GM19035 (cell line): Measurements from ENCODE around the gene PRX.

Experiments
- ATAC-seq: cut with Tn5 transposase; IDR thresholded peaks from one replicate; pipeline ENCODE4 v1.9.1; 2021; ENCODE audit not compliant: unreplicated experiment

Gene PRX

DNA sequence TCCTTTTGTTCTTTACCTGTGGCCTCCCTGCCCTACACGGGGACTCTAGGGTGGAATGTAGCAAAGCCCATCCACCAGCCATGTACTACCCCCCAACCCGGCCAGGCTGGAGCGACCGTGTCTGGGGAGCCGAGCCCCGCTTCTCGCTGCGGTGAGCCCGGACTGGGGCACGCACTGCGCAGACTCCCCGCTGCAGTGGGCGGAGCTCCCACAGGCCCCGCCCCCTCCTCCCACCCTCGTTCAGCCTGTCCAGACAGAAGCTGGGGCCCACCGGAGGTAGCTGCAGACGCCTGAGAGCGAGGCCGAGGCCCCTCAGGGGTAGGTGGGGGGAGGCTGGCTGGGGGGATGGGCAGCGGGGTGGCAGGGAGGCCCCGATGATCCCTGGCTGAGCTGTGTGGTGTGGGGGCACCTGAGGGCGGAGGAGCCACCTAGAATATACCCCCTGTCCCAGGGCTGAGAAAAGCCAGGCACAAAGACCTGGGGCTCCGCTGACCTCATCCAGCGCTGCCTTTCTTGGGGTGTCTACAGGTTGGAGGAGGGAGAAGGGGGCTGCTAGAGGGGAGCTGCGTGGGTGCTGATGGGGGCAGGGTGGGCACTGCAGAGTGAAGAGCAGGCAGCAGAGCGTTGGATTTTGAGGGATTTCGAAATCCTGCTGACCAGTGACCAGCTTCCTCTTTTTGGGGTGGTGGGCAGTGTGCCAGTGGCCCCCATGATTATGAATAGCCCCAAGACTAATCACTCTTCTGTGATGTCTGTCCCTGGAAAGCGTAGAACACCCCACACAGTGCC is 47.4 kb downstream of the PRX start:
- peak; percentile 52 for ATAC-seq

DNA sequence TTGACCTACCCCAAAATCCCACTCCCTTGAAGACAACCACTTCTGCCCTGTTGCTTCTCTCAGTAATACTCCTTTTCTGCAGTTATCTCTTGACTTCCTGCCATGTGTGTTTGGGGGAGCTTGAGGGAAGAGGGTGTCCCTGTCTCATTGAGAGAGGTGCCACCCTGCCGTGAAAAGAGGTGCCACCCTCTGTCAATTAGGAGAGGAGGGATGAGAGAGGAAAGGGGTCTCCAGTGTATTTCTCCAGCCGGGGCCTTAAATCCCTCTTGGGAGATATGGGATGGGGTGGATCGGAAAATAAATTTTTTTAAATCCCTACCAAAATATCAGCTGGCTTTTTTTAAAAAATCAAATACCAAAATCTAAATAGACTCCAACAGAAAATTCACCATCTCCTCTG is 48.2 kb downstream of the PRX start:
- no peak for ATAC-seq

DNA sequence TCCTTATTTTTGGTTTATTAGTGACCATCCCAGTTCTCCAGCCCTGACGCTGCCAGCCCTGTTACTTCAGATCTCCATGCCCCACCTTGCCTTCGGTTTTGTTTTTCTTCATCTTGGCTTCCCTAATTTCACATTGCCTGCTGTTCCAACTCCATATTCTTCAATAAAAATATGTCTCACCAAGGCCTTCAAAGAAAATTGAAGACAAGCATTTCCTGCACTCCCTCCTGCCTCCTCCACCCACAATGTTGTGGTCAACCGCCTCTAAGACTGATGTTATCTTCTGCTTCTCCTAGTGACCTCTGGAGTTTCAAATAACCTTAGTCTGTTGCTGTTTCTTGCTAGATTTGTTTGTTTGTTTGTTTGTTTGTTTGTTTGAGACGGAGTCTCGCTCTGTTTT is 50.1 kb downstream of the PRX start:
- no peak for ATAC-seq

DNA sequence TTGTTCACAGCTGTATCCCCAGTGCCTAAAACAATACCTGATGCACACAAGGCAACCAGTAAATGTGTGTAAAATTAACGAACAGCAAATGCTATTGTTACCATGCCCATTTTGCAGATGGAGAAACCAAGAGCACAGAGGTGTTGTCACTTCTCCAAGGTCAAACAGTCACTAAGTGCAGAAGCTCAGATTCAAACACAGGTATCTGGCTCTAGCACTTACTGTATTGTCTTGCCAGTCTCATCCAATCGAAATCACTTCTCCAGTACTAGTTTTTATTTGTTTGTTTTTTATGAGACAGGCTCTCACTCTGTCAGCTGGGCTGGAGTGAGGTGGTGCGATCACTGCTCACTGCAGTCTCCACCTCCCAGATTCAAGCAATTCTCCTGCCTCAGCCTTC is 51.0 kb downstream of the PRX start:
- ATAC-seq = no peak

DNA sequence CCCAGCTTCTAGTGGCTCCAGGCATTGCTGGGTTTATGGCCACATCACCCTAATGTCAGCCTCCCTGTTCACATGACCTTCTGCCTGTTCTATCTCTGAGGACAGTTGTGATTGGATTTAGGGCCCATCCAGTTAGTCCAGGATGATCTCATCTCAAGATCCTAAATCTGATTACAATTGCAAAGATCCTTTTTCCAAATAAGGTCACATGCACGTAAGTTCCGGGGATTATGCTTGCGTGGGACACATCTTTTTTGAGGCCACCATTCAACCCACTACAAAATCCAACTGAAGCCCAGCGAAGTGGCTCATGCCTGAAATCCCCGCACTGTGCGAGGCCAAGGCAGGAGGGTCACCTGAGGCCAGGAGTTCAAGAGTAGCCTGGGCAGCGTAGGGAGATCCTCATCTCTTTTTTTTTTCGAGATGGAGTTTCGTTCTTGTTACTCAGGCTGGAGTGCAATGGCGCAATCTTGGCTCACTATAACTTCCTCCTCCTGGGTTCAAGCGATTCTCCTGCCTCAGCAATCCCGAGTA is 52.4 kb downstream of the PRX start:
- no peak for ATAC-seq

DNA sequence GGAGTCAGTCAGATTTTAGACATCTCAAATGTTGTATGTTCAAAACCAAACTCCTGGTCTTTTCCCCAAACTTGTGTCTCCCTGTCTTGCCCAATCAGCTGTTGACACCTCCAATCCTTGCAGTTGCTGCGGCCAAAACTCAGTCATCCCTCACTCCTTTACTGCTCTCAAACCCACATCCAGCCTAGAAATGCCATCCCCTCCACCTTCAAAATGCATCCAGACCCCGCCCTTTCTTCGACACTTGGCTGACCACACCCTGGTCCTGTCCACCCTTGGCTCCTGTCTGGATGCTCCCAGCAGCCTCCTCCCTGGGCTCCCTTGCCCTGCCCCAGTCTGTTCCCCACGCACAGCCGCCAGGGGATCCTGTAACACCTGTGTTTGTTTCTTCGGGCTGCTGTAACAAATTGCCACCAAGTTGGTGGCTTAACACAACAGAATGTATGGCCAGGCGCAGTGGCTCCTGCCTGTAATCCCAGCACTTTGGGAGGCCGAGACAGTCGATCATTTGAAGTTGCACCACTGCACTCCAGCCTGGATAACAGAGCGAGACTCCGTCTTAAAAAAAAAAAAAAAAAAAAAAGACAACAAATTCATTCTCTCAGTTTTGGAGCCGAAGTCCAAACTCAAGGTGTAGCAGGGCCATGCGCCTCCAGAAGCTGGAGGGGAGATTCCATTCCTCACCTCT is 53.0 kb downstream of the PRX start:
- no peak for ATAC-seq

DNA sequence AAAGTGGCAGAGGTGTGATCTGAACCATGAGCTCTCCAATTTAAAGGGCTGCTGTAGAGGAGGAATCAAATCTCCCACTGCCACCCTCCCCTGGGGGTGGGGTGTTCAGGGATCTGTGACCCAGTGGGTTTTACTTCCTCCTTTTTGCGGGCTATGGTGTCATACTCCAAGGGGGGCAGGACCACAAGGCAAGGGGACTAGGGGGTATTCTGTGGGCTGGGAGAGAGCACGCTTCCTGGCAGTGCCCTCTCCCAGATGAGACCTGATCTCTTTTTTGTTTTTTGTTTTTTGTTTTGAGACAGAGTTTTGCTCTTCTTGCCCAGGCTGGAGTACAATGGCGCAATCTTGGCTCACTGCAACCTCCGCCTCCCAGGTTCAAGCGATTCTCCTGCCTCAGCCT is 54.4 kb downstream of the PRX start:
- ATAC-seq = no peak

DNA sequence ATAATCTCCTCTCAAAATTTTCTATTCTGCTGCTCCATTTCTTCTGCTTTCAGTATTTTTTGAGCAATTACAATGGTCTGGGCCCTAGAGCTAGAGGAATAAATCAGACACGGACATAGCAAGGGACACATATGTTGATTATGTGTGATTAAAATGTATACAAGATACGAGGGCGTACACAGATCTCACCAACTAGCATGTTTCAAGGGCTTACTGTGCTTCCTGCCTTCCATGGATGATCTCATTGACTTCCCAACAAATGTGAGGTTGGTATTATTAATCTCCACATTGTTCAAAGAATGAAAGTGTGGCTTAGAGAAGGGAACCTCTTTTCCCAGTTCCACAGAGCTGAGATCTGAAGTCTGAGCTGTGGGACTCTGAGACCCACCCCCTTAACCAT is 55.5 kb downstream of the PRX start:
- ATAC-seq = no peak

DNA sequence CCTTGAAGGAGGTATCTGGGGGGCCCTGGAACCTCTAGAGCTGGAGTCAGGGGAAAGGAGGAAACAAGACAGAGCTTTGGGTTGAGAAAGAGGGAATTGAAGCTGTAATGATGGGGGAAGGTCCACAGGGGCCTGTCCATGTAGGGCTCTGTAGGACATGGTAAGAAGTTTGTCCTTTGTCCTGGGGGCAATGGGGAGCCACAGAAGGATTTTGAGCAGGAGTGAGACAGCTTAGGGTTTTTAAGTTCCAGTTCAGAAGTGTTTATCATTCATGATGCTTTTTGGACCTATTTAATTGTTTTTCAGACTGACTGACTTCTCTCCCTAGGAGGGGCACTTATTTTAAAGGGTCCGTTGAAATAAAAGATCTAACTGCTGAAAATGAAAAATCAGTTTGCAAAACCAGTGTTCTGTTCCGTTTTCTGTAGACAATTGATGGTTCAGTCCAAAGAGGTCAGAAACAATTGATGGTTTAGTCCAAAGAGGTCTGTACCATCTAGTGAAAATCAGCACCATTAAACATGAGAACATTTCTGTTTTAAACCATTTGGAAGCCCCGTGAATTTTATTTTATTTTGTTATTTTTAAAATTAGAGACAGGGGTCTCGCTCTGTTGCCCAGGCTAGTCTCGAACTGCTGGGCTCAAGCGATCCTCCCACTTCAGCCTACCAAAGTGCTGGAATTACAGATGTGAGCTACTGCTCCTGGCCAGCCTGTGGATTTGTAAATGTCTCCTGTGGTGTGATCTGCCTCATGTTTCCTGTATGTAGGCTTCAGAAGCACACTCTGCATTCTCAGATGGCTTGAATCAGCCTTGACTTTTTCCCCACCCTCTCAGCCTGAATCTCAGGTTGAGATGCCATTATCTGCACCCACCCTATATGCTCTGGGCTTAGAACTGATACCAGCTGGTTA is 56.2 kb downstream of the PRX start:
- no peak for ATAC-seq

DNA sequence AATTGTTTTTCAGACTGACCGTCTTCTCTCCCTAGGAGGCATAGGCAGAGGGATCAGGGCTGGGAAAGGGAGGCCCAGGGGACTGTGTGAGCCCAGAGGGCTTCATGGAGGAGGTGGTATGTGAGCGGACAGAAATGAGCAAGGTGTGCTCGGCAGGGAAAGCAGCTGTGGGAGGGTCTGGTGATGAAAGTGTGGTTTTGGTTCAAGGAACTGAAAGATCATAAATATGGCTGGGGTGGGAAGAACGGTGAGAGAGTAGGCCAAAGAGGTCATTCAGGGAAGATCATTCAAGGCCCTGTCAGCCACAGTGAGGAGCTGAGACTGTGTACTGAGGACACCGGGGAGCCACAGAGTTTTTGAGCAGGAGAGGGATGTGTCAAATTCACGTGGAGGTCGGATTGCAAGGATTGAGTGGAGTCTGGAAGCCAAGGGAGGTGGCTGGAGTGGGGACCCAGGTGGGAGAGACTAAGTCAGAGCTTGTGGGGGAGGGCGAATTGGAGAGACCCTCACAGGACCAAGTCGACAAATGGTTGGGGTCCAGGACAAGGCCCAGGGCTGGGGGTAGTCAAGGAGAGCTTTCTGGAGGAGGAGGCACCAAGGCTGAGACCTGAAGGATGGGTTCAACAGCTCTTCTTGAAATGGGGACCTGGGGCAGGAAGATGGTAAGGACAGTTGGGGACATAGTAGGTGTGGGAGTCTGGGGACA is 57.0 kb downstream of the PRX start:
- ATAC-seq = no peak

DNA sequence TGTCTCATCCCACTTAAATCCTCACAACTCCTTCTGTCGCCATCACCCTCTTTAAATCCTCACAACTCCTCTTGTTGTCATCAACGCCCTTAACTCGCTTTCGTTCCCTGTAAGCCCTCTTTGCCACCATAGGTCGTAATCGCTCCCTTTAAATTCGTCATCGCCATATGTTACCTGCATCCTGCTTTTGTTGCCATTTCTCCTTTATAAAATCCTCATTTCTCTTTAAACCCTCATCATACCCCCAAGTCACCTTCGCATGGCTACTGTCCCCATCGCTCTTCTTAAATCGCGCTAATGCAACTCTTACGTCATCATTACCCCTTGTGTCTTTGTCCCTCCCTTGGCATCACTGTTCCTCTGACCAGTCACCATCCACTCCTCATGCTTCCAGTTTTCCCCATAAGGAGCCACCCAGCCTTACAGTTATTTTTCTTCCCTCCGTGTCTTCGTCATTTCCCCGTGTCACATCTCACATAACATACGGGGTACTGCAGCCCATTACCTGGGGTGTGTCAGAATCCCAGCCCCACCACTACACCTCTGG is 64.1 kb downstream of the PRX start:
- no peak for ATAC-seq

DNA sequence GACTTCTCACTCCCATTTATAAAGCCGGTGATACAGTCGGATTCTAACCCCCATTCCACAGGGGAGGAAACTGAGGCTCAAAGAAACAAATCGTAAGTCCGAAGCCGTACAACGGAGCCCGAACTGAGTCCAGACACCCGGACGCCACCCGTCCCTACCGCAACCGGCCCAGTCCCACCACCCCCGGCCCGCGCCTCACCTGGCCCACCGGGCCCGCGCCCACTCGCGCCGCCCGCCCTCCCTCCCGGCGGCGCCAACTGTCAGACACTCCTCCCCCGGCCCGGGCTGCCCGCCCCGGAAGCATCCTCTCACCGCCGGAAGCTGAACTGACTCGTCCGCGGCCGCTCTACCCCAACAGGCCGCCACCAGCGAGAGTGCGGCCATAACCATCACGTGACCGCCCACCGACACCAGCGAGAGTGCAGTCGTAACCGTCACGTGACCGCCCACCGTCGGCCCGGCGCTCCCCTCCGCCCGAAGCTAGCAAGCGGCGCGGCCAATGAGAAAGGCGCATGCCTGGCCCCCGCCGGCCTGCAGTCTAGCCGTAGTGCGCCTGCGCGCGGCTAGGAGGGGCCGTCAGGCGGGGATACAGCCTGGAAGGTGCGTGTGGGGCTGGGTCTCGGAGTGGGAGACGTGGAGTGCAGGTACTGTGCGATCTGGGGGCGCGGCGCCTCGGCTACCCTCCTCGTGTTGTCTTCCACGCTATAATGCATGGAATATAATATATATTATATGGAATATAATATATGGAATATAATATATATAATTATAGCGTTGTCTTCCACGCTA is 64.9 kb downstream of the PRX start, which contains the start of the genes C19orf47 and PLD3:
Gene C19orf47 (minus strand): TSS at position 273 of the 789 bp plus-strand sequence. CDS start 6,540 bp downstream, outside the sequence.
Gene PLD3 (plus strand): TSS at position 571 of the 789 bp plus-strand sequence. CDS start 17,789 bp downstream, outside the sequence.
- ATAC-seq = peak; percentile 97

DNA sequence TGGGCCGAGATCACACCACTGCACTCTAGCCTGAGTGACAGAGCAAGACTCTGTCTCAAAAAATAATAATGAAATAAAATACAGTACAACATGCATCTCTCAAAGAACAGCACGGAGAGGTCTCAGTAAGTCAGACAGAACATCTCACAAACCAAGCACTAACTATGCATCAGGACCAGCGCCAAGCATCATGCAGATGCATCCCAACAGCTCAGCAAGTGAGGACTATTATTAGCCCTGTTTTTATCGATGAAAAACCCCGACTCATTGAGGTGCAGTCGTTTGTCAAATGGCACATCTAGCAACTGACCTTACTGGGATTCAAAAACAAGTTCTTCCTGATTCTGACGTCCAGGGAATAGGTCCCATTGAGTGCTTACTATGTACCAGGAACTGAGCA is 68.8 kb downstream of the PRX start:
- ATAC-seq = no peak
